Brain microvascular endothelial cell (primary cell): ENCODE measurements around the gene GALC.

Experiments
- DNase-seq: peaks from one replicate; pipeline ENCODE4 v3.0.0-alpha.2; 2020
- H3K27ac ChIP-seq: fragments of 250-450 bp; sonication (Bioruptor Pico); 2 replicates; pipeline ENCODE4 v1.5.1; 2020; ENCODE audit warnings: mild to moderate bottlenecking, moderate library complexity
- H3K27me3 ChIP-seq: fragments of 250-450 bp; sonication (Bioruptor Pico); replicated peaks from 2 replicates; pipeline ENCODE4 v1.5.1; 2020; ENCODE audit warnings: mild to moderate bottlenecking
- H3K36me3 ChIP-seq: fragments of 250-450 bp; sonication (Bioruptor Pico); replicated peaks from 2 replicates; pipeline ENCODE4 v1.5.1; 2020; ENCODE audit warnings: mild to moderate bottlenecking
- H3K4me3 ChIP-seq: 2 replicates; pipeline ENCODE4 v1.5.1; 2011; ENCODE audit warnings: low read depth, mild to moderate bottlenecking, control low read depth, low read length, moderate library complexity
- CTCF ChIP-seq: IDR thresholded peaks from 2 replicates; pipeline ENCODE4 v1.5.1; 2011; ENCODE audit warnings: low read depth, mild to moderate bottlenecking, moderate library complexity, low read length, control low read depth, inconsistent platforms; ENCODE audit errors: missing control alignments
- in situ Hi-C: cut with HindIII; loops from 2 replicates; pipeline ENCODE4 v1.10.0; 2017; ENCODE audit warnings: low sequenced_read_pairs, low pct_ligation_motif_present

Gene GALC

GRCh38 chr14:87990682-87991081, 2.3 kb downstream of the GALC start:
- no peak for TF ChIP-seq CTCF
- Histone ChIP-seq H3K27ac (no peak overlapping the region), H3K36me3 (no peaks in the 10 kb centered on the region), H3K4me3 (no peak overlapping the region), H3K27me3 (no peaks in the 10 kb centered on the region)
- in situ Hi-C loops: no loop called here
- DNase-seq: no peak

GRCh38 chr14:87989956-87990299, 3.1 kb downstream of the GALC start:
- in situ Hi-C loops: no loop called here
- no peaks in the 10 kb centered on the region for H3K27me3 ChIP-seq
- TF ChIP-seq CTCF: no peak
- DNase-seq: no peak
- no peak overlapping the region for H3K27ac ChIP-seq
- no peaks in the 10 kb centered on the region for H3K36me3 ChIP-seq
- no peak overlapping the region for H3K4me3 ChIP-seq

GRCh38 chr14:87989221-87989955, 3.6 kb downstream of the GALC start:
- H3K36me3 ChIP-seq: no peaks in the 10 kb centered on the region
- in situ Hi-C loops: no loop called here
- no peak for TF ChIP-seq CTCF
- H3K27me3 ChIP-seq: no peaks in the 10 kb centered on the region
- H3K27ac ChIP-seq: no peak overlapping the region
- no peak overlapping the region for H3K4me3 ChIP-seq
- no peak for DNase-seq

- in situ Hi-C loops: no loop called here
Measured at GRCh38 chr14:87979689-87980088, 13.3 kb downstream of the GALC start.

GRCh38 chr14:87975636-87976035, 17.3 kb downstream of the GALC start:
- no peak overlapping the region for H3K27ac ChIP-seq
- in situ Hi-C loops: no loop called here

More at GRCh38 chr14:87979689-87980088, 13.3 kb downstream of the GALC start:
- Histone ChIP-seq H3K27me3 (no peaks in the 10 kb centered on the region), H3K36me3 (no peaks in the 10 kb centered on the region), H3K27ac (no peak overlapping the region), H3K4me3 (no peak overlapping the region)
- no peak for TF ChIP-seq CTCF
- no peak for DNase-seq

More at GRCh38 chr14:87975636-87976035, 17.3 kb downstream of the GALC start:
- TF ChIP-seq CTCF: no peak
- Histone ChIP-seq H3K27me3 (no peaks in the 10 kb centered on the region), H3K36me3 (no peaks in the 10 kb centered on the region), H3K4me3 (no peak overlapping the region)
- no peak for DNase-seq
